Measurements from ENCODE around the gene EIF4E2.

DNA sequence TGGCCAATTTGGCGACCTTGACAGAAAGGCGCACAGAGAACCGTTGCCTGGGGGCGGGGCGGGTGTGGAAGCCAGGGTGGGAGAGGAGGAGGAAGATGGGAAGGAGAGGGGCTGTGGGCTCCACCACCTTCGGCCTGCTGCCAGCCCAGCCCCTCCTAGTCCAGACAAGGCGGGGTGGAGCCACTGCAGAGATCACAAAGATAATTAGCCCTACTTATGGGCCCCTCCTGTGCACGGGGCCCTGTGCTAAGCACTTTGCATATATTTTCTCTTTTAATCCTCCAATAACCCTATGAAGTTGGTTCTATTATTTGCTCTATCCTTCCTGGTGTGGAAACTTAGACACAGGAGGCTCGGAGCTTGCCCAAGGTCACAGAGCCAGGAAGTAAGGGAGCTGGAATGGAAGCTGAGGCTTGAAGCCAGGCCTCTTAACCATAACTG is 49.1 kb upstream of the EIF4E2 start:
- TF ChIP-seq, protein P1, sequence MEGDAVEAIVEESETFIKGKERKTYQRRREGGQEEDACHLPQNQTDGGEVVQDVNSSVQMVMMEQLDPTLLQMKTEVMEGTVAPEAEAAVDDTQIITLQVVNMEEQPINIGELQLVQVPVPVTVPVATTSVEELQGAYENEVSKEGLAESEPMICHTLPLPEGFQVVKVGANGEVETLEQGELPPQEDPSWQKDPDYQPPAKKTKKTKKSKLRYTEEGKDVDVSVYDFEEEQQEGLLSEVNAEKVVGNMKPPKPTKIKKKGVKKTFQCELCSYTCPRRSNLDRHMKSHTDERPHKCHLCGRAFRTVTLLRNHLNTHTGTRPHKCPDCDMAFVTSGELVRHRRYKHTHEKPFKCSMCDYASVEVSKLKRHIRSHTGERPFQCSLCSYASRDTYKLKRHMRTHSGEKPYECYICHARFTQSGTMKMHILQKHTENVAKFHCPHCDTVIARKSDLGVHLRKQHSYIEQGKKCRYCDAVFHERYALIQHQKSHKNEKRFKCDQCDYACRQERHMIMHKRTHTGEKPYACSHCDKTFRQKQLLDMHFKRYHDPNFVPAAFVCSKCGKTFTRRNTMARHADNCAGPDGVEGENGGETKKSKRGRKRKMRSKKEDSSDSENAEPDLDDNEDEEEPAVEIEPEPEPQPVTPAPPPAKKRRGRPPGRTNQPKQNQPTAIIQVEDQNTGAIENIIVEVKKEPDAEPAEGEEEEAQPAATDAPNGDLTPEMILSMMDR (IDR thresholded peaks at IDR 0.05; ENCODE audit: insufficient read depth, low read depth, low read length) = no peak
- TF ChIP-seq EZH2 (IDR thresholded peaks at IDR 0.05; ENCODE audit: insufficient read depth, low read length) = no peak

All from astrocyte (in vitro differentiated cells and primary cell).